Left lobe of liver (tissue), 2 donors: ENCODE measurements around the gene PMVK. TPM values are rescaled to one million over a fixed set of nuclear protein-coding genes. Genes with fewer than 3 reads are reported as not detected.
"Not testable (repeated sequence)": the region's sequence is repeated elsewhere in the genome, so short reads cannot be mapped to it uniquely, and the experiment has no call there.

Experiments used
- ATAC-seq: fragments of 200-7000 bp; cut with Tn5 transposase; one replicate; pipeline ENCODE4 v1.9.1; 2020; ENCODE audit warnings: mild to moderate bottlenecking, moderate library complexity
- DNase-seq: peaks from one replicate; pipeline ENCODE4 v3.0.0-alpha.2; 2020; ENCODE audit warnings: low spot score
- total RNA-seq: library from RNA; stranded (reverse); gene quantifications from one replicate; pipeline ENCODE4 v1.2.1, GENCODE V29; 2021
- donor health status: DM: no; HTN: no; CAD: no; lungs with moderate emphysema.
- donor health status: DM: no; HTN: yes; CAD: no.

The PMVK gene
- total RNA-seq, result 40.2 TPM

DNA sequence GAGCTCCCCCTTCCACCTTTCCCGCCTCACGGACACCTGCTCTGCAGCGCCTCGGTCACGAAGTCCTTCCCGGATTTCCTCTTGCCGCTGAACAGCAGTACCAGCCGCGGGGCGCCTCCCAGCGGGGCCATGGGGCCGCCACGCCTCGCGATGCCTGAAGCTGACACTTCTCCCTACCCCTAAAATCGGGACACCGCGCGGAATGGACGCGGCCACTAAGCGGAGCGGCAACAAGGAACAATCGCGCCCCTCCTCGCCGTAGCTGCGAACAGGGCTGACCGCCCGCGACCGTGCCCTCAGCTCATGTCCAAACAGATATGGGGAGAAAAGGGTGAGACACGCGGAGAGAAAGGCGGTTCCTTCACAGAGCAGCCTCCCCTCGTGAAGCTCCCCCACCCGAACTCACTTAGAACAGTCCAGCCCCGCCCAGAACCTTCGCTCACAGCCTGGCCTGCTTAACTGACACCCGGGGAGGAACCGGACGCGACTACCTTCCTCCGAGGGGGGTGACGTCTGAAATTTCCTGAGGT, at the start of gene PMVK:
Gene PMVK (minus strand): TSS at position 165 of the 530 bp plus-strand sequence. CDS start 34 bp downstream, at position 131.
- DNase-seq, result peak; percentile 97
- ATAC-seq, result peak; percentile 81

DNA sequence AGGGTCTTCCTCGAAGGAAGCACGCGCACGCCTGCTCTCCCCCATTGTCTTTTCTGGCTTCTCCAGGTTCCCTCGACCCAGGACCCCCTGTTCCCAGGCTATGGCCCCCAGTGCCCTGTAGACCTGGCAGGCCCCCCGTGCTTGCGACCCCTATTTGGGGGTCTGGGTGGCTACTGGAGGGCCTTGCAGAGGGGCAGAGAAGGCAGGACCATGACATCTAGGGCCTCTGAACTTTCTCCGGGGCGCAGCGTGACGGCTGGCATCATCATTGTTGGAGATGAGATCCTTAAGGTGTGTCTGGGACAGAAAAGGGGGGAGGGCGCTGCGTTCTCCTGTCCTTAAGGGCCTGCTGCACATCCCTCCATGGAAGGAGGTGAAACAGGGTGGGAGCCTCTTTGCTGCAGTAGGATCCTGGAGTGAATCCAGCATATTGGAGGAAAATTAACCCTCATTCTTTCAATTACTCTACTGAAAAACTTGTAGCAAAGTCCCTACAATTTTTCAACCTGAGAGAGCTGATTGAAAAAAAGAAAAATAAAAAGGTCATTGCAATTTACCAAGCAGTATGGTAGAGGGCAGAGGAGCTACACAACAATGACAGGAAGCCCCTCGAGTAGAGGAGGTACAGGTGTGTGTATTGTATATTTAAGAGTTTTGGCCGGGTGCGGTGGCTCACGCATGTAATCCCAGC, 47.4 kb upstream of the PMVK start:
- ATAC-seq, result no peak
- DNase-seq, result no peak

GRCh38 chr1:154982897-154983648, 46.6 kb upstream of the PMVK start, which contains the start of gene FLAD1:
Gene FLAD1 (plus strand): TSS chr1:154983344. CDS start chr1:154983695, 351 bp downstream.
- peak; percentile 95 for ATAC-seq
- DNase-seq, result peak; percentile 98

DNA sequence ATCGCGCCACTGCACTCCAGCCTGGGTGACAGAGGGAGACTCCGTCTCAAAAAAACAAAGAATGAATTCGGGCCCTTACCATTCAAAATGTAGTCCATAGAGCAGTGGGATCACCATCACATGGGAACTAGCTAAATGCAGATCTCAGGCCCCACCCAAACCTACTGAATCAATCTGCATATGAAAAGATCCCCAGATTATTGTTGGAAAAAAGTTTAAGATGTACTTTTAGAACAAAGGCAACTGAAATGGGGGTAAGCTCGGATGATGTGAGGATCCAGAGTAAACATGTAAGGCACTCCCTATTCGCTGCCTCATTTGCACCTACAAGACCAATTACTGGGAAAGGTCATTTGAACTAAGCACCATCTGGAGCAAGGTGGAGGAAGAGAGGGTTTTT, 45.8 kb upstream of the PMVK start:
- DNase-seq, result no peak
- ATAC-seq, result no peak

GRCh38 chr1:154978360-154978759, 41.8 kb upstream of the PMVK start:
- DNase-seq, result no peak
- no peak for ATAC-seq

DNA sequence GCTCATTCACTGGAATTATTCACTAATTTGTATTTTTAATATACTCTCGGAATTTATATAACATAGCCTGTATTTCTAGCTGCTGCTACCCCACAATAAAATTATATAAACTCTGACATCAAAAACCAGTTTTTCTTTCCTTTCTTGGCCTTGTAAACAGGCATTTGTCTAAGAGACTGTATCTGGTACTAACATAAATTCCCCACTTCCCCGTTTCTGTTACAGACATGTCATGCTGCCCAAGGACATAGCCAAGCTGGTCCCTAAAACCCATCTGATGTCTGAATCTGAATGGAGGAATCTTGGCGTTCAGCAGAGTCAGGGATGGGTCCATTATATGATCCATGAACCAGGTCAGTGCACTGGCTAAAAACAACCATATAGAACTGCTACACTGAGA, 41.2 kb upstream of the PMVK start:
- not testable (repeated sequence) for DNase-seq, ATAC-seq

GRCh38 chr1:154975409-154976059, 39.0 kb upstream of the PMVK start:
- ATAC-seq (no peak), DNase-seq (peak; percentile 68)

DNA sequence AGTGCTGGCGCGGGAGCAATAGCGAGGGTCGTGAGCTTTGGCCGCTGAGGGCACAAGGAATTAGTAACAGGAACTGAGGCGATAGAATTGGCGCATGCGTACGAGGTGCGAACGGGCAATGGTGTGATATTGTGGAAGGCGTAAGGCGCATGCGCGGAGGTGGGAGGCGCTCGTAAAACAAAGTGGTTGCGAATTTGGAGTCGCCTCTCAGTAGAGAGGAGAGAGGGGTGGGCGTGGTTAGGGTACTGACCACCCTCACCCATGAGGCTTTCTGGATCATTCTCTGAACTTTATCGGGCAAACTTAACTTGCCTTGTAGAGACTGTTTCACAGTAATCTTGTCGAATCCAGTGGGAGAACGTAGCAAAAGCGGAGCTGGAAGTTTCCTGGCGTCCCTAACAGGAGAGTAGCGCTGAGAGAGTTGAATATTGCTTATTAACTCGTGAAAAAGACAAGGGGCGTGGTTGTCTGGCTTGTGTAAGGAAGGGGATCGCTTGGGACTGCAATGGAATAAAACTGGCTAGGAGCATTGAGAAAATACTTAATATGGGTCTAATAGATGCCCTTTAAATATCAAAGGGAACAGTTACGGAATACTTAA, 38.4 kb upstream of the PMVK start:
- DNase-seq, result peak; percentile 96

GRCh38 chr1:154974102-154974807, 37.7 kb upstream of the PMVK start, which contains the start of gene CKS1B:
Gene CKS1B (plus strand): TSS chr1:154974681. CDS start chr1:154974746, 65 bp downstream.
- peak; percentile 73 for ATAC-seq

More for the DNA sequence above, 38.4 kb upstream of the PMVK start:
- ATAC-seq, result peak; percentile 50

DNA sequence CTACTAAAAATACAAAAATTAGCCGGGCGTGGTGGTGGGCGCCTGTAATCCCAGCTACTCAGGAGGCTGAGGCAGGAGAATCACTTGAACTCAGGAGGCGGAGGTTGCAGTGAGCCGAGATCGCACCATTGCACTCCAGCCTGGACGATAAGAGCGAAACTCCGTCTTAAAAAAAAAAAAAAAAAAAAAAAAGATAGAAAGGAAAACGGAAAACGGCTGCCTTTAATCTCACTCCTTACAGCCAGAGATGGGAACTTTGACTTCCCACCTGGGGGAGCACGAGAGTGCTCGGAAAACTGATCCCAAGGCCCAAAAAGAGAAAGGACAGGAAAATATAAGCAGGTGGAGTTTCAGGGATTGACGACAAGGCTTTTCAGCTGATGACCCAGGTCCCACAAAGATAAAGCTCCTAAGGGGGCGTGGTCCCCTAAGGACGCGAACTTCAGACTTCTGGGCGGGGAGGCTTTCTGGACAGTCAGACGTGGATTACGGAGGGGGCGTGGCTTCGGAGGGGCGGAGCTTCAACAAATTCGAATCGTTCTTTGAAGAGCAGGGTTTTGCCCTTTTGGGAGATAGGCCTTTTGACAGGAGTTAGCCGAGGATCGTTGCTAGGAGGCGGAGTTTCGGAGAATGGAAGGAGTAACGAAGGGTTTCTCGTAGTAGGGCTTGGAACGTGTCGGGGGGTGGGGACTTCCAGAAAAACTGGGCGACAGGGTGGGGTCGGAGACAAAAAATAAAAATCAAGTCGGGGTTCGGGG, 37.0 kb upstream of the PMVK start:
- peak; percentile 67 for ATAC-seq
- DNase-seq, result peak; percentile 99

More at GRCh38 chr1:154974102-154974807, 37.7 kb upstream of the PMVK start, which contains the start of gene CKS1B:
- peak; percentile 98 for DNase-seq

- ATAC-seq (peak; percentile 45), DNase-seq (peak; percentile 90)
Measured at GRCh38 chr1:154972517-154973343, 36.2 kb upstream of the PMVK start.

- DNase-seq (no peak), ATAC-seq (no peak)
Measured at GRCh38 chr1:154972213-154972516, 35.6 kb upstream of the PMVK start.

- no peak for ATAC-seq
- DNase-seq, result no peak
Measured at GRCh38 chr1:154971341-154971998, 35.0 kb upstream of the PMVK start.

- DNase-seq (peak; percentile 87), ATAC-seq (peak; percentile 37)
Measured at GRCh38 chr1:154970631-154971340, 34.3 kb upstream of the PMVK start, which contains the start of gene SHC1. Gene SHC1 (minus strand): TSS chr1:154970747. CDS start chr1:154970526, 221 bp downstream.

DNA sequence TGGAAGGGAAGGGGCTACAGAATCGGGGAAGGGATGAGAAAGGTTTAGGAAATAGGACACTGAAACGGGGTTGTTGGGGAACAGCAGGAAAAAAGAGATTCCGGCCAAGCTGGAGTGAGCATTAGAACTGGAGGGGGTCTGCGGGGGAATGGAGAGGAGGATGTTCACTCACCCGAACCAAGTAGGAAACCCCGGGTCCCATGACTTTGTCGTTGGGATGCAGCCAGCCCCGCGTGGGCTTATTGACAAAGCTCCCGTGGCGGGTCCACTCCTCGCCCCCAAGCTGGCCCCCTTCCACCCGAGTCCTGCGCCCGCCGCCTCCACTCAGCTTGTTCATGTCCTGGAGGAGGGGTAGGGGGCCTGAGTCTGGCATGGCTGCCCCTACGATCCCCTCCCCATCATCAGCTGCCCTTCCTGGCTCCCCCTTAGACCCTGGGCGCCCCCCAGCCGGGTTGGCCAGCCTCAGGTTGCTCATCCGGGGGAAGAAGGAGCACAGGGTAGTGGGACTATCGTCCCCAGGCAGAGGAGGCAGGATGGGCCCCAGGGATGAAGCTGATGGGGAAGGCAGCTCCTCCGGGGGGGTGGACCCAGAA, 33.4 kb upstream of the PMVK start:
- no peak for DNase-seq
- ATAC-seq, result no peak

GRCh38 chr1:154969246-154969645, 32.7 kb upstream of the PMVK start:
- no peak for DNase-seq
- ATAC-seq, result no peak

- DNase-seq, result no peak
Measured at GRCh38 chr1:154968731-154969130, 32.2 kb upstream of the PMVK start.

More at GRCh38 chr1:154968731-154969130, 32.2 kb upstream of the PMVK start:
- ATAC-seq, result no peak
